ENCODE results near the gene GRIA1.
A peak's percentile ranks its signal among the peaks of the same experiment; 100 is the strongest.

Gene GRIA1

GRCh38 chr5:153813901-153814300, 323.4 kb downstream of the GRIA1 start:
- no peak overlapping the region for H3K4me3 ChIP-seq
- DNase-seq, result no peak
- no peak for TF ChIP-seq CTCF (IDR thresholded peaks at IDR 0.05)
- no peaks in the 10 kb centered on the region for H3K36me3 ChIP-seq
- intact Hi-C loops (cut with DNase I; ENCODE audit: low total_unique reads), result no loop called here
- no peaks in the 10 kb centered on the region for H3K27me3 ChIP-seq
- no peak overlapping the region for H3K27ac ChIP-seq
- H3K4me1 ChIP-seq, result no peaks in the 10 kb centered on the region
- no peaks in the 10 kb centered on the region for H3K9me3 ChIP-seq

GRCh38 chr5:153816870-153817269, 326.4 kb downstream of the GRIA1 start:
- TF ChIP-seq CTCF (IDR thresholded peaks at IDR 0.05), result no peak
- intact Hi-C loops (cut with DNase I; ENCODE audit: low total_unique reads), result no loop called here
- H3K4me1 ChIP-seq, result no peaks in the 10 kb centered on the region
- no peaks in the 10 kb centered on the region for H3K9me3 ChIP-seq
- no peak overlapping the region for H3K4me3 ChIP-seq
- no peak overlapping the region for H3K27ac ChIP-seq
- no peaks in the 10 kb centered on the region for H3K36me3 ChIP-seq
- no peaks in the 10 kb centered on the region for H3K27me3 ChIP-seq
- no peak for DNase-seq

GRCh38 chr5:153818626-153819025, 328.2 kb downstream of the GRIA1 start:
- Histone ChIP-seq H3K4me3 (no peak overlapping the region), H3K4me1 (no peaks in the 10 kb centered on the region), H3K9me3 (no peaks in the 10 kb centered on the region), H3K27ac (no peak overlapping the region), H3K27me3 (no peaks in the 10 kb centered on the region), H3K36me3 (no peaks in the 10 kb centered on the region)
- DNase-seq, result no peak
- intact Hi-C loops (cut with DNase I; ENCODE audit: low total_unique reads), result no loop called here
- no peak for TF ChIP-seq CTCF (IDR thresholded peaks at IDR 0.05)

GRCh38 chr5:153823036-153823435, 332.6 kb downstream of the GRIA1 start:
- Histone ChIP-seq H3K9me3 (no peaks in the 10 kb centered on the region), H3K27ac (no peak overlapping the region), H3K4me1 (no peaks in the 10 kb centered on the region), H3K36me3 (no peaks in the 10 kb centered on the region), H3K4me3 (no peak overlapping the region), H3K27me3 (no peaks in the 10 kb centered on the region)
- intact Hi-C loops (cut with DNase I; ENCODE audit: low total_unique reads), result no loop called here
- no peak for TF ChIP-seq CTCF (IDR thresholded peaks at IDR 0.05)
- DNase-seq, result no peak

GRCh38 chr5:153824909-153825308, 334.4 kb downstream of the GRIA1 start:
- TF ChIP-seq CTCF (IDR thresholded peaks at IDR 0.05), result no peak

GRCh38 chr5:153827397-153827796, 336.9 kb downstream of the GRIA1 start:
- no peaks in the 10 kb centered on the region for H3K36me3 ChIP-seq
- H3K4me1 ChIP-seq, result no peaks in the 10 kb centered on the region
- no peak overlapping the region for H3K4me3 ChIP-seq
- peak; percentile 22 to 65 for DNase-seq
- H3K27me3 ChIP-seq, result no peaks in the 10 kb centered on the region
- no peak overlapping the region for H3K27ac ChIP-seq
- no peak for TF ChIP-seq CTCF (IDR thresholded peaks at IDR 0.05)
- H3K9me3 ChIP-seq, result no peaks in the 10 kb centered on the region
- intact Hi-C loops (cut with DNase I; ENCODE audit: low total_unique reads), result no loop called here

More at GRCh38 chr5:153824909-153825308, 334.4 kb downstream of the GRIA1 start:
- DNase-seq, result no peak
- Histone ChIP-seq H3K36me3 (no peaks in the 10 kb centered on the region), H3K4me3 (no peak overlapping the region), H3K9me3 (no peaks in the 10 kb centered on the region), H3K4me1 (no peaks in the 10 kb centered on the region), H3K27me3 (no peaks in the 10 kb centered on the region), H3K27ac (no peak overlapping the region)
- intact Hi-C loops (cut with DNase I; ENCODE audit: low total_unique reads), result no loop called here
